Measurements from ENCODE around the gene ZC3H12C.

ZC3H12C gene

DNA sequence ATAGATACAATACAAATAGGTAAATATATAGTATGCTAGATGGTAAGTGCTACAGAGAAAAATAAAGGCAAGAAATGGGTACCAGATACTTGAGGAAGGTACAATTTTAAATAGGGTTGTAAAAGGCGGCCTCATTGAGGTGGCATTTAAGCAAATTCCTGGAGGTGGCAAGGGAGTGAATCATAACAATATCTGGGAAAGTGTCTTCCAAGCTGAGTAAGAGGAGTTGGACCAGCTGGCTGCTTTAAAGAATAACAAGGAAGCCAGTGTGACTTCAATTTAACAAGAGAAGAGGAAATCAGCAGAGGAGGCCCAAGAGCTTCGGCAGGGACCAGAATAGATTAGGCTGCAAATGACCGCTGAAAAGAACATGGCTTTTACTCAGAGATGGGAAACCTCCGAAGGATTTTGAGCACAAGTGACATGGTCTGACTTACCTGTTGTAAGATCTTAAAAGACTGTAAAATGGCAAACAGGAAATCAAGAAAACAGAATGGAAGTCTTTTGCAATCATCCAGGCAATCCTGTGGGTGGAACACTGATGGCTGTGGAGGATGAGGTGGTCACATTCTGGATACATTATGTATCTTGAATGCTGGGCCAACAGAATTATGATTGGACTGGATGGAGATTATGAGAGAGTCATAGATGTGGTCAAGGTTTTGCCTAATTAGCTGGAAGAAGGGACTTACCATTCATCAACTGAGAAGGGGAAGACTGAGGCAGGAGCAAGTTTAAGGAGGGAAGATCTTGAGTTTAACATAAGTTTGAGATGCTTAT, 126.0 kb downstream of the ZC3H12C start:
- no peak overlapping the region for H3K9ac ChIP-seq (ENCODE audit: low read depth, low read length)
- H3K4me1 ChIP-seq (ENCODE audit: insufficient read depth, low read length): no peaks in the 10 kb centered on the region
- H3K27ac ChIP-seq (ENCODE audit: low read length): no peak overlapping the region
- H3K9me3 ChIP-seq (ENCODE audit: insufficient read depth, low read depth, low read length): no peaks in the 10 kb centered on the region
- no peaks in the 10 kb centered on the region for H3K36me3 ChIP-seq (ENCODE audit: insufficient read depth, low read depth, low read length)
- H3K4me3 ChIP-seq (ENCODE audit: low read length): no peak overlapping the region
- H3K27me3 ChIP-seq (ENCODE audit: insufficient read depth, low read length): no peaks in the 10 kb centered on the region
